K562 (cell line): ENCODE results near the gene E2F3. TPM values are rescaled to one million over a fixed set of nuclear protein-coding genes. Genes with fewer than 3 reads are reported as not detected.

Experiments used
- ATAC-seq: fragments of 200-7000 bp; cut with Tn5 transposase; 3 replicates; pipeline ENCODE4 v1.9.1; 2020; ENCODE audit warnings: moderate library complexity
- BruUV-seq: library from RNA; stranded (reverse); fragments of 400-500 nt; replicated peaks from 2 replicates; lab custom pipeline; 2021; lab: Mats Ljungman, UMichigan
- CTCF ChIA-PET: fragments of 300-600 bp; formaldehyde crosslinking; extraction: SDS; loops from one replicate; lab custom pipeline; 2021; ENCODE audit warnings: low intra/inter-chr PET ratio; lab: Yijun Ruan, JAX
- POLR2A ChIA-PET: fragments of 300-600, 350-650 bp; sonication (Branson Sonifier 250); formaldehyde crosslinking; extraction: SDS; loops from one replicate; lab custom pipeline; 2021; ENCODE audit warnings: antibody characterized with exemption, inconsistent platforms; lab: Yijun Ruan, JAX
- DNase-seq, 4 experiments: peaks; one replicate each; pipeline versions ENCODE4 v3.0.0 to v3.0.0-alpha.2; 2011 to 2018; ENCODE audit warnings: low spot score in 3 of 4, mixed read lengths in 3 of 4; ENCODE audit errors: extremely low read depth in 1 of 4
- FAIRE-seq: peaks from 2 replicates; lab custom pipeline; 2011; peaks lifted over from hg19 to GRCh38; lab: Jason Lieb, UNC
- H2AFZ ChIP-seq: 2 replicates; pipeline ENCODE4 v1.6.0; 2011; ENCODE audit warnings: low read depth, low read length, control low read depth, inconsistent platforms
- H3K27ac ChIP-seq: fragments of 200-600 bp; 3 replicates; pipeline ENCODE4 v1.8.0; 2011; ENCODE audit warnings: low read depth, mild to moderate bottlenecking, control low read depth, inconsistent platforms, low read length, moderate library complexity, mixed read lengths; ENCODE audit errors: extremely low read depth
- H3K27me3 ChIP-seq, 2 experiments: fragments of 300-600 bp in 1 of 2; 2 replicates in 1 of 2; 3 replicates in 1 of 2; pipeline versions ENCODE4 v1.6.0 to v1.8.0; 2011; ENCODE audit warnings: inconsistent platforms in 2 of 2, low read length in 2 of 2, mild to moderate bottlenecking in 1 of 2, mixed read lengths in 1 of 2, moderate library complexity in 1 of 2; ENCODE audit not compliant: control insufficient read depth in 2 of 2, insufficient read depth in 2 of 2
- H3K36me3 ChIP-seq: fragments of 300-600 bp; 3 replicates; pipeline ENCODE4 v1.8.0; 2011; ENCODE audit warnings: mild to moderate bottlenecking, low read length, inconsistent platforms; ENCODE audit not compliant: control insufficient read depth, insufficient read depth
- H3K4me1 ChIP-seq, 2 experiments: fragments of 200-600 bp in 1 of 2; replicated peaks in 1 of 2; 2 replicates in 1 of 2; 3 replicates in 1 of 2; pipeline versions ENCODE4 v1.5.1 to v1.8.0; 2011; ENCODE audit warnings: inconsistent platforms in 2 of 2, low read length in 2 of 2, mild to moderate bottlenecking in 1 of 2, mixed read lengths in 1 of 2, moderate library complexity in 1 of 2; ENCODE audit not compliant: control insufficient read depth in 2 of 2, insufficient read depth in 2 of 2
- H3K4me2 ChIP-seq: 2 replicates; pipeline ENCODE4 v1.6.1; 2011; ENCODE audit warnings: low read length, control low read depth, inconsistent platforms, mixed read lengths; ENCODE audit not compliant: insufficient read depth
- H3K4me3 ChIP-seq: fragments of 200-600 bp; sonication (generic), shearing (Covaris generic); 2 replicates; pipeline ENCODE4 v1.5.1; 2016; ENCODE audit warnings: control low read depth, inconsistent platforms
- H3K79me2 ChIP-seq: fragments of 200-600 bp; 3 replicates; pipeline ENCODE4 v1.8.0; 2011; ENCODE audit warnings: low read length, inconsistent platforms; ENCODE audit not compliant: control insufficient read depth, insufficient read depth
- H3K9ac ChIP-seq, 2 experiments: 2 replicates each; pipeline versions ENCODE4 v1.6.0 to v1.6.1; 2011; ENCODE audit warnings: low read depth in 2 of 2, low read length in 2 of 2, control low read depth in 1 of 2, inconsistent platforms in 1 of 2, mild to moderate bottlenecking in 1 of 2, mixed read lengths in 1 of 2; ENCODE audit not compliant: insufficient read depth in 1 of 2
- H3K9me1 ChIP-seq: one replicate; pipeline ENCODE4 v1.6.0; 2011; ENCODE audit warnings: inconsistent platforms, mild to moderate bottlenecking, low read length, moderate library complexity; ENCODE audit not compliant: control insufficient read depth, insufficient read depth
- H3K9me3 ChIP-seq: replicated peaks from 2 replicates; pipeline ENCODE4 v1.5.1; 2011; ENCODE audit warnings: low read depth, low read length, inconsistent platforms; ENCODE audit not compliant: control insufficient read depth, insufficient read depth
- H4K20me1 ChIP-seq: replicated peaks from 2 replicates; pipeline ENCODE4 v1.6.1; 2011; ENCODE audit warnings: low read length, inconsistent platforms, mixed read lengths; ENCODE audit not compliant: control insufficient read depth, insufficient read depth
- CTCF ChIP-seq, 3 experiments: IDR thresholded peaks in 2 of 3; conservative IDR thresholded peaks in 1 of 3; 2 replicates each; pipeline ENCODE4 v1.5.1; 2011 to 2012; ENCODE audit warnings: low read length in 3 of 3, mild to moderate bottlenecking in 3 of 3, control low read depth in 2 of 3, improper control_type of control experiment in 1 of 3, inconsistent platforms in 1 of 3, low read depth in 1 of 3, mixed read lengths in 1 of 3, moderate library complexity in 1 of 3; ENCODE audit not compliant: insufficient read depth in 2 of 3
- GTF3C2 ChIP-seq: IDR thresholded peaks from 3 replicates; pipeline ENCODE4 v1.6.1; 2011; ENCODE audit warnings: borderline replicate concordance, mild to moderate bottlenecking, moderate library complexity; ENCODE audit not compliant: insufficient read length; ENCODE audit errors: extremely low read depth
- KLF13 ChIP-seq: fragments of 450-650 bp; IDR thresholded peaks from 2 replicates; pipeline ENCODE4 v1.6.1; 2016; ENCODE audit warnings: missing genetic modification characterization, low read depth, mild to moderate bottlenecking, missing compliant biosample characterization, moderate library complexity, borderline replicate concordance
- PREB ChIP-seq: sonication (generic); formaldehyde crosslinking; IDR thresholded peaks from 2 replicates; pipeline ENCODE4 v1.8.1; 2023; ENCODE audit warnings: mild to moderate bottlenecking, missing genetic modification reagents
- RNF219 ChIP-seq: fragments of 250-450 bp; sonication (Bioruptor Pico); IDR thresholded peaks from 2 replicates; pipeline ENCODE4 v1.5.0; 2022; ENCODE audit warnings: mild to moderate bottlenecking
- TAL1 ChIP-seq: fragments of 450-650 bp; IDR thresholded peaks from 2 replicates; pipeline ENCODE4 v1.6.1; 2016; ENCODE audit warnings: mild to moderate bottlenecking
- ZFX ChIP-seq: sonication (generic); formaldehyde crosslinking; IDR thresholded peaks from 2 replicates; pipeline ENCODE4 v1.8.0; 2022; ENCODE audit warnings: mild to moderate bottlenecking, missing genetic modification reagents, moderate library complexity
- ZKSCAN3 ChIP-seq: fragments of 250-450 bp; sonication (Bioruptor Pico); IDR thresholded peaks from 2 replicates; pipeline ENCODE4 v1.4.0; 2020
- ZKSCAN8 ChIP-seq: fragments of 200-800 bp; sonication (Bioruptor generic); IDR thresholded peaks from 2 replicates; pipeline ENCODE4 v1.6.1; 2016; ENCODE audit warnings: missing genetic modification characterization, missing compliant biosample characterization
- ZNF197 ChIP-seq: fragments of 200-800 bp; sonication (Bioruptor generic); IDR thresholded peaks from 2 replicates; pipeline ENCODE4 v1.6.1; 2016; ENCODE audit warnings: low read depth, missing genetic modification characterization, missing compliant biosample characterization
- WGBS: fragments of 100-300 bp; shearing (Covaris generic); methylation state at CpG from one replicate; pipeline ENCODE4 v1.1.6; 2016; ENCODE audit warnings: low coverage, mixed read lengths; ENCODE audit not compliant: insufficient coverage; ENCODE audit errors: missing lambda C conversion rate; 5-methylcytosine and 5-hydroxymethylcytosine counted together
- in situ Hi-C: fragments of 300-500 bp; cut with MboI; formaldehyde crosslinking; loops from 4 replicates; pipeline ENCODE4 v1.15.0; 2018; ENCODE audit warnings: inconsistent platforms, mixed read lengths
- intact Hi-C: fragments of 100-400 bp; cut with micrococcal nuclease; formaldehyde crosslinking; loops from 2 replicates; pipeline ENCODE4 v1.14.2; 2022
- polyA plus RNA-seq, 8 experiments: library from polyadenylated mRNA; depleted of rRNA in 4 of 8; stranded (reverse) in 5 of 8; unstranded in 3 of 8; fragments of >200 nt; fragmentation: Nextera tagmentation in 2 of 8; fragmentation: Illumina TruSeq in 1 of 8; extraction: Ambion mirVana in 2 of 8; extraction: Trizol in 1 of 8; gene quantifications; 2 replicates each; pipeline versions ENCODE4 v1.2.1 to v1.2.3, GENCODE V29; 2011 to 2014; ENCODE audit warnings: inconsistent platforms in 1 of 8, missing spikeins in 1 of 8
- total RNA-seq, 7 experiments: library from RNA; depleted of rRNA in 6 of 7; stranded (reverse); fragments of >200 nt in 6 of 7; fragmentation: Illumina TruSeq in 2 of 7; extraction: Trizol in 2 of 7; gene quantifications; 2 replicates each; pipeline versions ENCODE4 v1.2.1 to v1.2.3, GENCODE V29; 2011 to 2021; ENCODE audit warnings: low replicate concordance in 1 of 7

E2F3 gene
- total and polyA plus RNA-seq, 9 of the 15 experiments (the other 6 are each of a cell fraction or from before 2014, with no cell fraction given) = 11.1 to 44.7 (median 27.2) TPM

- DNase-seq = no peak
- H3K9ac ChIP-seq = peak overlapping the region in 1 of 2 experiments; percentile 41; a peak in 2 of 4 replicates
- ChIA-PET CTCF (no interaction called here), POLR2A (interaction anchor here (0.5 to 2.6 kb wide), 4 partner anchors 9 to 82 kb away, joined by 3 to 13 read pairs (median 4); no protein-coding TSS in a partner anchor)
- peak; percentile 1; the same call in 1 of the 3 replicates for ATAC-seq
- H3K27ac ChIP-seq = peak overlapping the region; percentile 76
- peaks cover 78% of the 10 kb centered on the region for H3K36me3 ChIP-seq
- peaks cover 50% of the 10 kb centered on the region for H4K20me1 ChIP-seq
- no TSS peak for BruUV-seq
- H3K9me3 ChIP-seq = no peaks in the 10 kb centered on the region
- H3K79me2 ChIP-seq = peaks cover 100% of the 10 kb centered on the region
- no peak overlapping the region for H2AFZ ChIP-seq
- FAIRE-seq = peak; percentile 48
- WGBS = 40% methylated on average over 7 of the region's 7 CpGs
- no peak overlapping the region for H3K4me3 ChIP-seq
- intact Hi-C loops = no loop called here
- H3K4me1 ChIP-seq = peaks cover 45 to 87% of the 10 kb centered on the region in 2 experiments
- H3K4me2 ChIP-seq = peak overlapping the region; percentile 59; the same call in 1 of the 2 replicates
- no peaks in the 10 kb centered on the region for H3K27me3 ChIP-seq
- peaks cover 4% of the 10 kb centered on the region for H3K9me1 ChIP-seq
- in situ Hi-C loops = no loop called here
- no peak for TF ChIP-seq ZKSCAN3 (CRISPR knock-in tag)
- TF ChIP-seq CTCF (IDR thresholded peaks at IDR 0.05 in 2 of 3, conservative IDR thresholded peaks at IDR 0.05 in 1 of 3; ENCODE audit: insufficient read depth in 2 of 3, low read depth in 1 of 3, low read length in 3 of 3) = no peak
- TF ChIP-seq GTF3C2 = no peak
- TF ChIP-seq RNF219 = peak; percentile 19; the same call in 1 of the 2 replicates
- TF ChIP-seq PREB (CRISPR knock-in tag) = no peak
- no peak for TF ChIP-seq ZFX
- 0 out of 2 replicates have a peak, but pooled peaks have one; percentile 30 for TF ChIP-seq KLF13 (tag)
- no peak for TF ChIP-seq TAL1
- no peak for TF ChIP-seq ZNF197 (CRISPR knock-in tag)
- no peak for TF ChIP-seq ZKSCAN8 (CRISPR knock-in tag)
Observed at GRCh38 chr6:20415304-20415703, 13.6 kb downstream of the E2F3 start.
